ELR (cell line): ENCODE data around the gene MYLK2.

Source experiments
- DNase-seq: peaks from one replicate; pipeline ENCODE4 v3.0.0-alpha.2; 2015; ENCODE audit warnings: low read depth

MYLK2 gene

DNA sequence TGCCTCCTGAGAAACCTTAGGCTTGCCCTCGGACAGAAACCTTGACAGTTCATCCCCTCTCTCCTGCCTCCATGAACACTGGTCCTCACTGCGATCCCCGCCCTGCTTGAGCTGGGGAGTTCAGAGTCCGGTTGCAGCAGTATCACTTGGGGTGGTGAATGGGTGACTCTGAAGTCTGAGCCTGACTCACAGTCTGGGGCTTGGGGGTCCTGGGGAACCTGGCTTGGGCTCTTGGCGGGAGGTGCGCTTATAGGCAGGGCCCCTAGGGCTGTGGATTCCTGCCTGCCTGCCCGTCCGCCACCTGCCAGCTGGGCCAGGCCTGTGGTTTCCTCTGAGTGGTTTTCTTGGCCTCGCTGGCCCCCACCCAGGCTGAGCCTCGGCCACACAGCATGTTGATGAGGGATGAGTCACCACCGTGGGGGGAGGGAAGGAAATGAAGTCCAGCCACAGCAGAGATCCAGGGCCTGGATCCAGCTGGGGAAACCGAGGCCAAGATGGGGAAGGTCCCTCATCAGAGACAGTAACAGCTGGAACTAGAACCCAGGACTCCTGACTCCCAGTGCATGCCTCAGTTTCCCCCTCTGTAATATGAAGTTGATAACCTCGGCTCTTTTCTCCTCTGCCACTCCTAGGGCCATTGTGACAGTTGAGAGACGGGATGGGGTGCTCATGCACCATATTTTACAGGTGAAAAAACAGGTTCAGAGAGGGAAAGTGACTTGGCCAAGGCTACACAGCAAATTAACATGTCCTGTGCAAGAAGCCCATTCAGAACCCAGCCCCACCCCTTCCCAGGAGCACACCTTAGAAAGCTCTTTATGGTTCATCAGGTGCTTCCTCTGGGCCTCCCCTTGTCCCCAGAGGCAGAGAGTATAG, 17.1 kb downstream of the MYLK2 start:
- peak; percentile 98 for DNase-seq

DNA sequence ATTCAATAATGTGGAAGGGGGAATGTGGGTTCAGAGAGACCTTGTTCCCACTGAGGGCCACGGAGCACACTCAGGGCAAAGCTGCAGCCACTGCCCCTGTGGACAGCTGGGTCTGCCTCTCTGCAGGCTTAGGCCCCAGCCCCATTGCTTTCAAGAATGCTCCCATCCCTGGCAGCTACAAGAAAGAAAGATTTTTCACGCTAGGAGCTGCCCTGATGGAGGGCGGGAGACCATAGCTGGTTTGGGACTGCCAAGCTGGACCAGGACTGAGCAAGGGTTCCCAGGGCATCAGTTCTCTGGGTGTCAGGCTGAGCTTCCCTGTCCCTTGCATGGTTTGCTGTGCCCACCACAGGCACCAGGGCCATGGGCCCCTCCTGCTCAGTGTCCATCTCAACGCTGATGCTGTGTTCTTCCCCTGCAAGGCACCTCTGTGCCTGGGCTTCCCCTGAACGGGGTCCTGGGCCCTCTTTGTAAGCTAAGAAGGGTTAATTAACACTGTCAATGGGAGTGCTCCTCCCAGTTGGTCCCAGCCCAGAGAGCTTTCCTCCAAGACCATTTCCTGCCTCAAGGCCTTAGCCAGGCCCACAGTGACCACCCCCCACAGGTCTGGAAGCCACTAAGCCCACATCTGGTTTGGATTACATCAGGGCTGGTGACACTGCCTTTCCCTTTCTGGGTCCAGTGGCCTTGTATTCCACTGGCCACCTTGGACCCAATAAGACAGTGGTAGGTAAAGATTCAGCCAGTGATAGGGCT, 17.9 kb downstream of the MYLK2 start:
- peak; percentile 40 for DNase-seq

DNA sequence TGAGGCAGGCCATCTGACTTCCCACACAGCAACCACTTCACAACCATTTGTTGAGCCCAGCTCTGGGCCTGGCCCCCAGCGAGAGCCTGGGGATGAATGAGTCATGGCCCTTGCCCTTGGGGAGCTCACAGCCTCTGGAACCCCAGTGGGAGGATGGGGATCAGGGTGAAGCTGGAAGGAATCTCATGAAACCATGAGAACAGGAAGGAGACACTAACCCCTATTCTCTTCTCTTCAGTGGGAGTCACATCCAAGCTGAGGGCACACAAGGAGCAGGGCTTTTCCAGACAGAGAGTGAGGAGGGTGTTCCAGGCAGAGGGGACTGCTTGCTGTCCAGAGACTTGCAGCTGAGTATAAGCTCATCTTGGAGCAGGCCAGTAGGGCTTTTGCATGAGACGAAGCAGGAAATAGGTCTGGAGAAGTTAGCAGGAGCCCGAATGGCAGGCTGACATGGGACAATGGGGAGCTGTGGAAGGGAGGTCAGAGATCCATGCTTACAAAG, 18.8 kb downstream of the MYLK2 start:
- peak; percentile 92 for DNase-seq

- peak; percentile 46 for DNase-seq
These were observed 19.6 kb downstream of the MYLK2 start for GRCh38 chr20:31838646-31839292.

DNA sequence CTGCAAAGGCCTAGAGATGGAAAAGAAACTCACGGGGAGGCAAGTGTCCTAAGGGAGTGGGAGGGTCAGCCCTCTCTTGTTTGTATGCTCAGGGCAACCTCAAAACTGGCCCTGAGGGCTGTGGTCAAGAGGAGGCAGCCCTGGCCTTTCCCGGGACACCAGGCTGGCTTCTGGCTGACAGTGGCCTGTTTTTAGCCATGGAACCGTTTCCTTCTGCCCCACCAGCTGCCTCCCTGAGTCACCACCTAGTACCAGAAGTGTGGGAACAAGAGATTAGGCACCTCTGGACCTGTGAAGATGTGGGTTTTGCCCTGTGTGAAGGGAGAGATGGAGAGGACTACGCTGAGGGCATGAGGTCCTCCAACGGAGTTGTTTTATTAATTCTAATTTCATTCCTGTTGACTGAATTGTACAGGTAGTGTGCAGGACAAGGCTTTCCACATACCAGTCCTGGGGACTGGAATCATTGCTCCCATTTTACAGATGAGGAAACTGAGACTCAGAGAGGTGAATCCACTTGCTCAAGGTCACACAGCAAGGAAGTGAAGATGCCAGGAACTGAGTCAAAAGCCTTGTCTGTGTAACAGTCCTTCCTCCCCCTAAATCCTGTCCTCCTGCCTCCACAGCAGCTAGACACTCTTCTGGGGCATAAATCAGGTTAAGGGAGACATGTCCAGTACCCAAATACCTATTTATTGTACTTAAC, 20.8 kb downstream of the MYLK2 start:
- DNase-seq = peak; percentile 41

- DNase-seq = no peak
These were observed 22.0 kb downstream of the MYLK2 start for GRCh38 chr20:31840906-31841816.

DNA sequence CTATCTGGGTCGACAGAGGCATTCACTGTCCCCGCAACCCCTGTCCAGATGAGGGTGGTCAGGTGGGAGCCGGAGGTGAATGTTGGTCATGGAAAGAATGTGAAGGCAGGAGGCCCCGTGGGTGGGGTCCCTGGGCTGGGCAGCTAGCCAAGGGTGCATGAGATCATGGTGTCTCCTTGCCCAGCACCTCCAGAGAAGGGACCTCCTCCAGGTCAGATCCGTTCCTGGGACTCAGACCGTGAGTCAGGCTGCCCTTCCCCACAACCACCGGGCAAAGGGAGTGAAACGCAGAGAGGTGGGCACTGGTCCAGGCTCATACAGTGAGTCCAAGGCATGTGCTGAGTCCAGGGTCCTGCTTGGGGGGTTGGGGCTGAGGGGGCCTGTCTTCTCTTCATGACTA, 22.8 kb downstream of the MYLK2 start:
- peak; percentile 85 for DNase-seq

DNA sequence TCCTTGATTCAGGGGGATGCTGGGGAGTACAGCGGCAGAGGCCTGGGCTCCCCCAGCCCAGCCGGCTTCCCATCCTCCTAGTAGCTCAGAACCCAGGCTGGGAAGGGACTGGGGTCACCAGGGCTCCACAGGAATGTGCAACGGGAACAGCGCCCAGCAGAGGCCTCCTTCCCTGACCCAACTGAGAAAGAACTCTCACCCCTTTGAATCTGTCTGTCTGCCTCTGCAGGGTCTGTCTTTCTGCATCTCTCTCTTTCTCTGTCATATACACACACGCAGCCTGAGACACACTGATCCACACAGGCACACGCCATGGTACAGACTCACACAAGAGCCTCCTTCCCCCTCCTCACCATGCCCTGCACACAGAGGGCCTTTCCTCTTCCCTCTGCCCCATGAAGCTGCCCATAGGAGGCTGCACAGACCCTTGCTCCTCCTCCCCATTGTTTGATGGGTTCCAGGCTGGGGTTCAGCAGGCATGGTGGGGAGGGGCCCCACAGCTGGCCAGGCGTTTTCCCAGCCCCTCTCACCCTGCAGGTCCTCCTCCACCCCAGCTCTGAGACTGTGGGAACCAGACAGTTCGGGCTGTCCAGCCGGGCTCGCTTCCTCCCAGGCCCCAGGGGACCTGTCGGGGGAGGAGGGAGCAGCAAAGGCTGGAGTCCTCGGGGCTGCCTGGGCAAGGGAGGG, 23.5 kb downstream of the MYLK2 start:
- DNase-seq = peak; percentile 54

GRCh38 chr20:31843288-31843687, 24.1 kb downstream of the MYLK2 start:
- DNase-seq = no peak

GRCh38 chr20:31843881-31844280, 24.7 kb downstream of the MYLK2 start:
- no peak for DNase-seq

DNA sequence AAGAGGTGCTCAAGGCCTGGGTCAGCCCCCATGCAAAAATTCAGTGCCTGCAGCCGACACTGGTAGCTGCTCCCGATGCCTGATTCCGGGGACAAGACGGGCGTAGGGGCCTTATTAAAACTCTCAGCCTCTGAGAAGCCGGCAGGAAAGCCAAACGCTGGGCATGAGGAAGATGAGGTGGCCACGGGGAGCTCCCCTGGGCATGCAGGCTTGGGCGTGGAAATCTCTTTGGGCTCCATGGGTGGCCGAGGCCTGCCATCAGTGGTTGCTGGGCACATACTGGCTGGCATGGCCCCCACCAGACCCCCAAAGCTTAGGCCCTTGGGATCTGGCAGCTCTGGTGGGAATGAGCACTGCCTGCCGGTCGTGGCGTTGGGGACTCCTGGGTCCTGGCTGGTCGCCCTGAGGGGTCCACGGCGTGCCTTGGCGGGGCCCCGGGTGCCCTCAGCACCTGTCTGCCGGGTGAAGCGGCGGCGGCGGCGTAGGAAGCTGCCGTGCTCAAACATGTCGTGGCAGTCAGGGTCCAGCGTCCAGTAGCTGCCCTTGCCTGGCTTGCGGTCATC, 25.7 kb downstream of the MYLK2 start:
- DNase-seq = no peak

DNA sequence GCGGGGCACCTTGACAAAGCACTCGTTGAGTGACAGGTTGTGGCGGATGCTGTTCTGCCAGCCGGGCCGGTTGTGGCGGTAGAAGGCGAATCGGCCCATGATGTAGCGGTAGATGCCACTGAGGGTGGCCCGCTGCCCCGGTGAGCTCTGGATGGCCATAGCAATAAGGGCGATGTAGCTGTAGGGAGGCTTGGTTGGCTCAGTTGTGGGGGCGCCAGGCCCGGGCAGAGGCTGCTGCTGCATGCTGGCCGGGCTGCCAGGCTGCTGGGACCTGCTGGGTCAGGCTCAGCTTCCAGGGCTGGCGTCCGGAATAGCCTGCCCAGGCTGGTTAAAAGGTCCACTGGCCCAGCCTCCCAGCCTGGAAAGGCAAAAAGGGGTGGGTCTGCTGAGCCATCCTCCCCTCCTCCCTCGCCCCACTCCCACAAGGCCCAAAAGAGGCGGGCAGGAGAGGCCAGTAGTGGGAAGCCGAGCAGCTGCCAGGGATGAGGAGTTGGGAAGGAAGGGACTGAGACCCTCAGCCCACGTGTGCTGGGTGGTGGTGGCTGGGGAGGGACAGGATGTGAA, 26.2 kb downstream of the MYLK2 start, which contains the start of gene FOXS1:
FOXS1 (minus strand) TSS at position 305 of the 564 bp plus-strand sequence; CDS start at position 243, 62 bp downstream.
- no peak for DNase-seq

GRCh38 chr20:31846793-31847138, 27.6 kb downstream of the MYLK2 start:
- DNase-seq = no peak

DNA sequence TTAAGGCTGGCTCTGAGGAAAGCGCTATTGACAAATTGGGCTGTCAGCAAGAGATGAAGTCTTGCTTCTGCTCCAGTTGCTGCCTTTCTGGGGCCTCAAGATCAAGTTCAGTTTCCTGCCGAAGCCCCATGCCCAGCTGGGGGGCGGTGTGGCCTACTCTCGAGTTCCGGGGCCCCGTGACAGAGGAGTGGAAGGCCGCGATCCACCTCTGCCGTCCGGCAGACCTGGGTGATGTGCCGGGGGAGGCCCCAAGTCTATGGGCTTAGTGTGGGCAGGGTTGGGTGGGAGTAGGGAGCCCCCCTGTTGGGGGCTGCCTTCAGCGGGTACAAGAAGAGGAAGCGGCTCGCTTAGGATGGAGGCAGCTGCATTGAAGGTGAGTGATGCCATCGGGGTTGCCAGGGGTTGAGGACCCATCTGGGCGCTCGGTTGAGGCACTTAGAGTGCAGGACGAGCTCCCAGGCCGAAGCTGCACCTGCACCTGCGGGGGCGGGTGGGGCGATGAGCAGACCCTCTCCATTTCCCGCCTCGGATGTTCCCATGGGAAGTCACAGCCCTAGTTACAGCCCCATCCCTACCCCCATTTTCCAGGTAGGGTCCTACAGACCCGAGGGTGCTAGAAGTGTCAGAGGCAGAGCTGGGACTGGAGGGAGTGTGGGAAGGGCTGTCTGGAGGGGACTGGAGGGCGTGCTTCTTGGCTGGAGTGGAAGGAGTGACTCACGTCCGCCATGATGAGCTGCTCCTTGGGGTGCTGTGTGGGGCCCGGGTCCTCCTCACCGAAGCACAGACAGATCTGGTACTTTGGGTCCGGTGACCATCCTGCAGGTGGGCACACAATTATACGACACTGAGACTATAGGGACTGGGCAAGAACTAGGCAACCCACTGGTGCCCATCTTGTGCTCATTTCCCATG, 29.2 kb downstream of the MYLK2 start:
- no peak for DNase-seq

DNA sequence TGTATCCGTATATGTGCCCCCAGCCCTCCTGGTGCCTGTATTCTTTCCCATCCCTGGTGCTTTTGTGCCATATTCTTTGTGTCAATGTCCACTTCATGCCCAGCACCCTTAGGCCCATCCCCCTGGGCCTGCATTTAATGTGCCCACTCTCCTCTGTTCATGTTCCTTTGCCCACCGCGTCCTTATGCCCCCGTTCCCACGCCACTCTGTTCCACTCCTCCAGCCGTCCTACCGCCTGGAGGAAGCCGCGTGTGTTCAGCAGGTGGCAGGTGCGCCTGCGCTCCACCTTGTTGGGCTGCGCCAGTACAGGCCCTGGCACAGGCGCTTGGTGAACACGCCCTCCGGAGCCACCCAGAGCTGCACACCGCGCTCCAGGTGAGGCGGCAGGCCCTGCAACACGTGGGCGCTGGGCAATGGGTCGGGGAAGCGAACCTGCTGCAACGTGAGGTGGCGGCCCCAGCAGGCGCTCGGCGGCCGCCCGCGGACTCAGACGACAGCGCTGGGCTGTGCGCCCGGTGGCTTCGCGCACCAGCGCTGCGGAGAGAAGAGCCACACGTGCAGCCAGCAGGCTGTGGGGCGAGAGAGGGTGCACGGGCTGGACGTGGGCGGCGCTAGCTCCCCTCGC, 30.3 kb downstream of the MYLK2 start:
- no peak for DNase-seq

- no peak for DNase-seq
These were observed 32.2 kb downstream of the MYLK2 start for GRCh38 chr20:31851240-31851955.

DNA sequence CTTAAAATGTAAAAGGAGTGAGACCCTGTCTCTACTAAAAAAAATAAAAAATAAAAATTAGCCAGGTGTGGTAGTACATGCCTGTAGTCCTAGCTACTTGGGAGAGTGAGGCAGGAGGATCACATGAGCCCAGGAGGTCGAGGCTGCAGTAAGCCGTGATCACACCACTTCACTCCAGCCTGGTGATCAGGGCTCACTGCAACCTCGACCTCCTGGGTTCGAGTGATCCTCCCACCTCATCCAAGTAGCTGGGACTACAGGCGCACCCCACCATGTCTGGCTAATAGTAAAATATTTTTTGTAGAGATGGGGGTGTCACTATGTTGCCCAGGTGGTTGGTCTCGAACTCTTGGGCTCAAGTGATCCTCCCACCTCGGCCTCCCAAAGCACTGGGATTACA, 34.3 kb downstream of the MYLK2 start:
- no peak for DNase-seq
